ENCODE results near the gene KLC4.

The KLC4 gene

GRCh38 chr6:43059168-43060033, at the start of gene KLC4, which contains the start of gene MRPL2:
Gene KLC4 (plus strand): TSS chr6:43059631. CDS start chr6:43061336, 1,705 bp downstream.
Gene MRPL2 (minus strand): TSS chr6:43059434. CDS start chr6:43059381, 53 bp downstream.
- DNase-seq: peak; percentile 98

GRCh38 chr6:43011207-43011606, 48.2 kb upstream of the KLC4 start:
- no peak for DNase-seq

GRCh38 chr6:43012364-43012763, 47.1 kb upstream of the KLC4 start:
- no peak for DNase-seq

GRCh38 chr6:43013097-43013842, 46.2 kb upstream of the KLC4 start:
- no peak for DNase-seq

GRCh38 chr6:43013843-43014433, 45.5 kb upstream of the KLC4 start, which contains the start of the genes KLHDC3 and MEA1:
Gene KLHDC3 (plus strand): TSS chr6:43014249. CDS start chr6:43017193, 2,944 bp downstream.
Gene MEA1 (minus strand): TSS chr6:43013946. CDS start chr6:43013813, 133 bp downstream.
- peak; percentile 100 for DNase-seq

GRCh38 chr6:43014434-43014909, 45.0 kb upstream of the KLC4 start:
- DNase-seq: no peak

- no peak for DNase-seq
Observed at GRCh38 chr6:43016176-43016942, 43.1 kb upstream of the KLC4 start.

- DNase-seq: no peak
Observed at GRCh38 chr6:43016943-43017334, 42.5 kb upstream of the KLC4 start.

GRCh38 chr6:43019152-43019551, 40.3 kb upstream of the KLC4 start:
- no peak for DNase-seq

- DNase-seq: no peak
Observed at GRCh38 chr6:43020052-43020705, 39.3 kb upstream of the KLC4 start.

- no peak for DNase-seq
Observed at GRCh38 chr6:43020847-43021246, 38.6 kb upstream of the KLC4 start.

- peak; percentile 54 for DNase-seq
Observed at GRCh38 chr6:43021270-43022047, 38.0 kb upstream of the KLC4 start, which contains the start of gene RRP36. Gene RRP36 (plus strand): TSS chr6:43021623. CDS start chr6:43021655, 32 bp downstream.

- no peak for DNase-seq
Observed at GRCh38 chr6:43024436-43024835, 35.0 kb upstream of the KLC4 start.

GRCh38 chr6:43026365-43026764, 33.1 kb upstream of the KLC4 start:
- DNase-seq: no peak

GRCh38 chr6:43029120-43029519, 30.3 kb upstream of the KLC4 start:
- no peak for DNase-seq

- DNase-seq: no peak
Observed at GRCh38 chr6:43032326-43032725, 27.1 kb upstream of the KLC4 start.

GRCh38 chr6:43033496-43034189, 25.8 kb upstream of the KLC4 start:
- DNase-seq: no peak

- no peak for DNase-seq
Observed at GRCh38 chr6:43034190-43034525, 25.3 kb upstream of the KLC4 start.

- no peak for DNase-seq
Observed at GRCh38 chr6:43035495-43036194, 23.8 kb upstream of the KLC4 start.

GRCh38 chr6:43036712-43037111, 22.7 kb upstream of the KLC4 start:
- DNase-seq: no peak
